ENCODE results near the gene FOXL3.
"Not testable (repeated sequence)": the region's sequence is repeated elsewhere in the genome, so short reads cannot be mapped to it uniquely, and the experiment has no call there.

FOXL3 gene

GRCh38 chr7:289209-289755 lies 688 bp upstream of the FOXL3 start:
- DNase-seq (ENCODE audit: low read depth): no peak

GRCh38 chr7:290554-291372 lies 793 bp downstream of the FOXL3 start:
- no peak for DNase-seq (ENCODE audit: low read depth)

DNA sequence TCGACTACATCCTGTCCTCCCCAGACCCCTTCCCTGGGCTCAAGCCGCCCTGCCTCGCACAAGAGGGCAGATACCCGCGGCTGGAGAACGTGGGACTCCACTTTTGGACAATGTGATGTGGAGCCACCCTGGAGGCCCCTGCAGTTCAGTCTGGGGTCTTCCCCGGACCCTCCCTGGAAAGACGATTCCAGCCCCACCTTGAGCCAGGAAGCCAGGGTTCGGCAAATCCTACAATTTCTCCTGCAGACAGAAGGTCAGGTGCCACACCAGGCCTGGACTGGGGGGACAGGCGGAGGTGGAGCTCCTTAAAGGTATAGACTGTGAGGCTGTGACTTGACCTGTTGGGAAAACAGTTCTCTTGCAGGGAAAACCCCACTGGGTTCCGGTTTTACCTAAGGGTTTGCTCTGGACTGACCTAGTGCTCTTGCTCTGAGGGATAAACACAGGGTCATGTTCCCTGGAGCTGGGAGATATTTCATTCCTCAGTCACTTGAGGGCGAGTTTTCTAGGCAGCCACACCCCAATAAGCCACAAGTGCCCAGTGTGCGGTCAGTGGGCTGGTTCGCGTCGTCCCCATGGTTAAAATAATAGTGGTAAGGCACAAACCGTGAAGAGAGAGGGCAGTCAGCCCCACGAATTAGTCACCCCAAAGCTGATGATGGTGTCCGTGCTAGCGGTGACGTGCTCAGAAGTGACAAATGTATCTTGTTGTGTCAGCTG lies 1.6 kb downstream of the FOXL3 start:
- no peak for DNase-seq (ENCODE audit: low read depth)

DNA sequence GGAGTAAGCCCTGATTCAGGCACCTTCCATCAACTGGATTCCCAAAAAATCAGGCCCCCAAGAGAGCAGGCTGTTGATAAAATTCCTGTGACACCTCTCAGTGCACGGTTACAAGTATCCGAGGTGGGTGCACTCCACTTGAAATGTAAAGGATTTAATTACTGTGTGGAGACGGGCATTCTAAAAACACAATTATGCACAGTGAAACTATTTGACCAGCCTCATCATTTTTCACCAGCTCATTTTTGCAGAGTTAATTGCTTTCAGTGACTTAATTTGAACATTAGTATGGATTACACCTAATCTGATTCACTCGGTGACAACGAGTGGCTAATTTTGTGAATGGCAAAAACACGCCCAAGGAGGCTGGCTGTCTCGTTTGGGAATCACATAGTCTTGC lies 2.3 kb downstream of the FOXL3 start:
- no peak for DNase-seq (ENCODE audit: low read depth)

DNA sequence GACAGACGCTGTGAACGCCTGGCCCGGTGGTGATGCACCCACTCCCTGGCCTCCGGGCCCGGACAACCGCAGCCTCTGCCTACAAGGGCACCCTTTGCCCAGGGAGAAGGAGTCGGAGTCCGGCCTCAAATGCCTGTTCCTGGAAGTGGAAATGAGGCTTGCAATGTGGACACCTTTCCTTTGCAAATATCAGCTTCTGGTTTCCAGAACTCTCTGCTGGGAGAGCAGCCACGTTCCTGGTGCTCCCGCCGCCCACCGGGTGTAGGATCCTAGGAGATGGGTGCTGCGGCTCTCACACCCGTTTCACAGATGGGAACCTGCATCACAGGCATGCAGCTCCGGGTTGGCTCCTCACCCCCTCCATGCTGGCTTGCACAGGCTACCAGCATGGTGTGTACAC lies 2.9 kb downstream of the FOXL3 start:
- no peak for DNase-seq (ENCODE audit: low read depth)

DNA sequence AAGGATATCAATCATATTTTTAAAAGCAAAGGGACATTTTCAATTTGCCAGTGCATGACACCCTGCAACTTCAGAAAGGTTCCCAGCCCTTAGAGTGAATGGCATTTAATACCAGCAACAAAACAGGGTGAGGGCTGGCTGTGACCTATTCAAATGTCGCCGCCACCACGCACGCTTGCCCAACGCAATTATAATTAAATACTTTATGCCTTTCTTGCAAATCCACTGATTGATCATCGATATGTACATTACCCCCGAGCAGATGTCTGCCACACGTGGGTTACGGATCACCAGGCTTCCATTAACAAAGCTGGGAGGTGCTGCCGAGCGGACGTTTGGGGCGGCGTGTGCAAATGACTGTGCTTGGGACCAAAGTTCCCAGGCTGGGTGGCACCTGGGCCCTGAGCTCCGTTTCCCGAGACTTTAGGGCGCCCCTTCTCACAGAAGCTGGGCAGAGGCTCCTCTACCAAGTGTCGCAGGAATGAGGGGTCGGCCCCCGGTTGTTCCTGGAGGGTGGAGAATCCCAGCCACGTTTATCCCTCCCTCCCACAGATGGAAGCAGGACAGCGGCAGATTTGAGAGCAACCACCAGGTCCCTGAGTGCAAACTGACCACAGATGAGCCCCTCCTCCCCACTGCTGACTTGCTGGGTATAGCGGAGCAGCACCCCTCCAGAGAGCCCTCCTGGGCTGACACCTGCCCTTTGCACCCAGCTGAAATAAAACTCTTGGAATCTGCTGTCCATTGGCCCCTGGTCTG lies 3.9 kb downstream of the FOXL3 start:
- no peak for DNase-seq (ENCODE audit: low read depth)

GRCh38 chr7:294440-295154 lies 4.6 kb downstream of the FOXL3 start:
- DNase-seq (ENCODE audit: low read depth): no peak

DNA sequence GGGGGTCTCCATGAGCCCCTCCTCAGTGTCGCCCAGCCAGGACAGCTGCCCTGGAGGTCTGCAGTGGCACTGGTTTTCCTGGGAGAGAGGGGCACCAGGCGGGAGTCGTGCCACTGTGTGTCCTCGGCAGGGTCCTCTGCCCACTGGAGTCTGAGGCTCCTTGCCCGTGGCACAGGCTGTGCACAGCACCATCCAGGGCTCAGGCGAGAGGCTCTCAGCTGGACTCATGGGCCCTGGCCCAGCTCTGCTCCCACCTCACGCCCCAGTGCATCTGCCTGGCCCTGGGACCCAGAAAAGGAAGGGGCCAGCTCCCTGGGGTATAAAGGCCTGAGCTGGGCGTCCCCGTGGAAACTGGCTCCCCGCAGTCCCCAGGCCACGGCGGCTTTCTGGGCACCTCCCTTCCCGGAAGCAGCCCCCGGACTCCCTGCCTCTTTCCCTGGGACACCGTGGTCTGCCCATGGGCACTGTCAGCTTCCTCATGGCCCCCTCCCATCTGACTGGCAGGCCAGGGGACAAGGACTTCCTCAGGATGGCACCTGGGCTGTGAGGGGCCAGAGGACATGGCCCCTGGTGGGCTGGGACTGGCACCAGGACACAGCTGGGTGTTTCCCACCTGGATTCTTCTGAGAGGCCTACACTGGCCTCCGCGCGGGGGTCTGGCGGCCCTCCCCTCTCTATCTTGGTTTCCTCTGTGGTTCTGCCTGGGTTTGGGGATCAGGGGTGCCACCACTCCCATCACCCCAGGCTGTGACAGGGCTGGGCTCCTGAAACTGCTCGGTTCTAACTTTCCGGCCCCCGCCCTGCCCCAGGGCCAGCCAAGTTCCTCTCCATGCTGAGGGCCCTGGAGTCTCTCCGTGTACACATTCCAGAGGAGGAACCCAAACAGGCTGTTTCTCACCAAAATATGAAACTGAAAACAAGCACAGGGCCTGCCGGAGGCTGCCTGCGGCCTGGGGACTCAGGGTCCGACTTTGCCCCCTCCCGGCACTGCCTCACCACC lies 5.5 kb downstream of the FOXL3 start:
- no peak for DNase-seq (ENCODE audit: low read depth)

GRCh38 chr7:296373-296945 lies 6.5 kb downstream of the FOXL3 start:
- DNase-seq (ENCODE audit: low read depth): no peak

GRCh38 chr7:297141-297540 lies 7.2 kb downstream of the FOXL3 start:
- not testable (repeated sequence) for DNase-seq (ENCODE audit: low read depth)

DNA sequence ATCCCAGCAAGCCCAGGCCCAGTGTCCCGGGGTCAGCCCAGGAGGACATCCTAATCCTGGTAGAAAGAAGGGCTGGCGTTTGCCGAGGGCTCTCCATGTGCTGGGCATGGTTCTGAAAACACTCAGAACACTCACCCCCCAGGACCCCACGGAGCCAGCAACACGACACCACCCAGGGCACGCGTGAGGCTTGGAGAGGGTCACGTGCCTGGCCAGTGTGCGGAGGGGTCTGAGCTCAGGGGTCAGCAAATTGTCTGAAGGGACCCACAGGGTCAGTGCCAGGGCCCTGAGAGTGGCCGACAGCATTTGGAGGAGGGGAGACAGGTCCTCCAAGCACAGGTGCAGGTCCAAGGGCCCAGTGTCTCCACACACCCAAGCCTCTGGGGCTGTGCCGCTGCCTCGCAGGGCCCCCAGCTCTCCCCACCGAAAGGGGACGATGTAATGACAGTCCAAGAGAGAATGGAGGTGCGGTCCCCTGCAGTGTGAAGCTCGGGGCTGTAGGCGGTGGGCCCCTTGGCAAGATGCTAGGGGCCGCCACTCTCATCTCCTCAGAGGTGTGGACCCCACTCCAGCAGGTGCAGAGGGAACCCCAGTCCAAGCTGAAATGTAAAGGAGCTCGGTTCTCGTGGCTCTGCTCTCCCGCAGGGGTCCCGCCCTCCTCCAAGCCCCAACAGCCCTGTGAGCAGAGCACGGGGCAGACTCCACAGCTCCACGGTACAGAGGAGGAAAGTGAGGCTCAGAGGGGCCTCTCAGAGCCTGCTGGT lies 7.8 kb downstream of the FOXL3 start:
- no peak for DNase-seq (ENCODE audit: low read depth)

DNA sequence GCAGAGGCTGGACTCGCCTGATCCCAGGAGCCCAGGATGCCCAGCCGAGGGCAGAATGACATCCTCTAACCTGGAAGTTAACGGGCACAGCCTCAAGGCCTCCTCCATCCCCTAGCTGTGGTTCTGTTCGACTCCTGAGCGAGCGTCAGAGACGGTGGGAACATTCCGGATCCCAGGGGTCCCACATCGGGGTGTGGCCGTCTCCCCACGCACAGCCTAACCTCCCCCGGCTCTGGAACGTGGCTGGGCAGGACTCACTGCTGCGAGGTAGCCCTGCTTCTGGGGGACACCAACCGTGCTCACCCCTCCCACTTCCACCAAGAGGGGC lies 8.4 kb downstream of the FOXL3 start:
- no peak for DNase-seq (ENCODE audit: low read depth)

GRCh38 chr7:298743-299142 lies 8.8 kb downstream of the FOXL3 start:
- DNase-seq (ENCODE audit: low read depth): no peak

- DNase-seq (ENCODE audit: low read depth): no peak
Observed at GRCh38 chr7:299169-299568, 9.2 kb downstream of the FOXL3 start.

GRCh38 chr7:299628-300027 lies 9.7 kb downstream of the FOXL3 start:
- DNase-seq (ENCODE audit: low read depth): no peak

GRCh38 chr7:300048-300447 lies 10.1 kb downstream of the FOXL3 start:
- DNase-seq (ENCODE audit: low read depth): no peak

DNA sequence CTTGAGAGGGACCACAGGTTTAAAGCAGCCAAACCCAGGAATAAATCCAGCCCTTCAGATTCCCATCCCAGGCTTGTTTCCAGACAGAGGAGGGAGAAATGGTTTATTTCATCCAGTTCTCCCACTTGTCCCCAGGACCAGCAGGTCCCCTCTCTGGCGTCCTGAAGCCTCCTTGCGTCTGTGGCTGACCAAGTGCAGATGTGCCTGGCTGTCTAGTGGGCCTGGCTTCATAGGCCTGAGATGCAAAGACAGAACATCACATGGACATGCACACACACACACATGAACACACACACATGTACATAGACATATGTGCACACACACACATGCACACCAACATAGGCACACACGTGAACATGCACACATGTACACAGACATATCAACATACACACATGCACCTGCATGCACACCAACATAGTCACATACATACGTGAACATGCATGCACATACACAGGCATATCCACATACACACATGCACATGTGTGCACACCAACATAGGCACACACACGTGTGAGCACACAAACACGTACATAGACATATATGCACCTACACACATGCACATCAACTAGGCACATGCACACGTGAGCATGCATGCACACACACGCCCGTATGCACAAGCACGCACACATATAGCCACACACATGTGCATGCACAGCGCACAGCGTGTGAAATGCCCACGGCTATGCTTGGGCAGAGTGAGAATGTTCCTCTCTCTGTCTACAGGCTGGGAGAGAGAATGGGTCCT lies 10.7 kb downstream of the FOXL3 start:
- DNase-seq (ENCODE audit: low read depth): no peak

DNA sequence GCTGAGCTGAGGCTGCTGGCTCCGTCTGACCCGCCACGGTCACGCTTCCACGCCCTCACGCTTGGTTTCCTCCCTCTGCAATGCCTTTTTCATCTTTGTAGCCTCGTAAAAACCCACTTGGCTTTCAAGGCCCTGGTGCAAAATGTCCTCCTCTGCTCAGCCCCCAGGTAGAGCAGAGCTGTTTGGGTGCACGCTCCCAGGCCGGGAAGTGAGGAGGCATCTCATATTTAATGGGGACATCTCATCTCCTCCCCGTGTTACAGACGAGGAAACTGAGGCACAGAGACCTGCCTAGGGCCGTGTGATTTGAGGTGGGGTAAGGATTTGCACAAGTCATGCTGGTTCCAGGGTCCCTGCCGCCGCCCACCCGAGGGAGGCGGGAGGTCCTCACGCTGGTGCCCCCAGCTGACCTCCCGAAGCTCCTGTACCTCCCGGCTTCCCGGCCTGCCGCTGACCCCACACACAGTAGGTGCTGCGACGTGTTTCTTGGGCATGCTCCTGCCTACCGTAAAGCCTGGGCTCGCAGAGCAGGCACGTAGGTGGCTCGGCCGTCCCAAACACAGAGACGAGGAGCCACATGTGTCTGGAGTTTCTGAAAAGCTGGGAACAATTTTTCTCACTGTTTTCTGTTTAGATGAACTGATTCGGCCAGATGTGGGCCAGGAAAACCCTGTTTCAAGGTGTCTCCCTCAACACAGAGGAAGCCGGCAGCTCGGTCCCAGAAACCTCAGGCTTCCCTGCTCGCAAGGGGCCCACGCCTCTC lies 11.5 kb downstream of the FOXL3 start:
- DNase-seq (ENCODE audit: low read depth): no peak
